Mucosa of stomach (tissue), 1 donor: ENCODE data around the gene SF3B3.

Source experiments
- H3K27me3 ChIP-seq: one replicate; pipeline ENCODE4 v1.7.0; 2013; ENCODE audit warnings: mild to moderate bottlenecking, low read length; ENCODE audit not compliant: control insufficient read depth, insufficient read depth
- H3K36me3 ChIP-seq: one replicate; pipeline ENCODE4 v1.7.0; 2013; ENCODE audit warnings: low read length; ENCODE audit not compliant: control insufficient read depth, insufficient read depth
- H3K4me1 ChIP-seq: one replicate; pipeline ENCODE4 v1.7.0; 2013; ENCODE audit warnings: mild to moderate bottlenecking, low read length; ENCODE audit not compliant: control insufficient read depth, insufficient read depth
- H3K4me3 ChIP-seq: one replicate; pipeline ENCODE4 v1.7.0; 2013; ENCODE audit warnings: low read length
- H3K9ac ChIP-seq: one replicate; pipeline ENCODE4 v1.7.0; 2013; ENCODE audit warnings: mild to moderate bottlenecking, low read length, moderate library complexity
- H3K9me3 ChIP-seq: one replicate; pipeline ENCODE4 v1.7.0; 2013; ENCODE audit warnings: mild to moderate bottlenecking, low read length, moderate library complexity; ENCODE audit not compliant: control insufficient read depth
- donor health status: Pancreatic carcinoma.

Gene SF3B3

DNA sequence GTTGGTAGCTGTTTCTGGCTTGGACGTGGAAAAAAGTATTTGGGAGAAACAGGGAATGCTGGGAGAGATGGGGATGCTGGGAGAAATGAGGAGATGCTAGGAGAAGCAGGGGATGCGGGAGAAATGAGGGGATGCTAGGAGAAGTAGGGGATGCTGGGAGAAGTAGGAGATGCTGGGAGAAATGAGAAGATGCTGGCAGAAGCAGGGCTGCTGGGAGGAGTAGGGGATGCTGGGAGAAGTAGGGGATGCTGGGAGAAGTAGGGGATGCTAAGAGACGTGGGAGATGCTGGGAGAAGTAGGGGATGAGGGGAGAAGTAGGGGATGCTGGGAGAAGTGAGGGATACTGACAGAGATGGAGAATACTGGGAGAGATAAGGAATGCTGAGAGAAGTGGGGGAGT lies 77.1 kb downstream of the SF3B3 start:
- Histone ChIP-seq H3K4me3 (no peak overlapping the region), H3K9me3 (no peaks in the 10 kb centered on the region), H3K27me3 (no peaks in the 10 kb centered on the region), H3K9ac (no peak overlapping the region), H3K4me1 (no peaks in the 10 kb centered on the region), H3K36me3 (no peaks in the 10 kb centered on the region)

DNA sequence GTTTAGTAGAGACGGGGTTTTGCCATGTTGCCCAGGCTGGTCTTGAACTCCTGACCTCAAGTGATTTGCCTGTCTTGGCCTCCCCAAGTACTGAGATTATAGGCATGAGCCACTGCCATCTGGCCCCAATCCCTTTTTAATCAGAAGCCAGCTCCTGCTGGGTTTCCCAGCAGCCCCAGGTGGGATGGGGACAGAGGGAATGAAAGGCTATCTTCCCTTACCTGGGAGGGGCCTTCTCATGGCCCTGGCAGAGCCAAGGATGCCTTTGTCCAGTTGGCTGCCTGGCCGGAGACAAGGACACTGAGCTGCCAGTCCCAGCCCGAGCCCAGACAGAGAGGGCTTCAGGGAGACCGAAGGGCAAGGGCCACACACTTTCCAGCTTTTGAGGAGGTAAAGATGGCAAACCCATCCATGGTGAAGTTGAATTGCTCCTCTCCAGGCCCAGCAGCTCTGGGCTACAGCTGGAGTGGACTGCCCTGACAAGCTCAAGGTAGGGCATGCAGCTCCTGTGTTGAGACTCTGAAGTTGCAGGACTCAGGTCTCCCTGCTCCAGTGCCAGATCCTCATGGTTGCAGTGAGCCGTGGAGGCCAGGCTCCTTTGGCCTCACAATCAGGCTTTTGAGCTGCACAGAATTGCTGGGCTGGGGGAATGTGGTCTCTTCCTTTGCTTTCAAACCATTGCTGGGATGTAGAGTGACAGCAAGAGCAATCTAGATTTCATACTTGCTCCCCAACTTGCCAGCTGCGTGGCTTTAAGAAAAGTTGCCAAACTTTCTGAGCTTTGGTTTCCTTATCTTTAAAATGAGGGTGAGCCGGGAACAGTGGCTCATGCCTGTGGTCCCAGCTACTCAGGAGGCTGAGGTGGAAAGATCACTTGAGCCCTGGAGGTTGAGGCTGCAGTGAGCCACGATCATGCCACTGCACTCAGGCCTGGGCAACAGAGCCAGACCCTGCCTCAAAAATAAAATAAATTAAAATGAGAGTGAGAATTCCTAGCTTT lies 78.3 kb downstream of the SF3B3 start:
- H3K27me3 ChIP-seq, result no peaks in the 10 kb centered on the region
- H3K4me1 ChIP-seq, result no peaks in the 10 kb centered on the region
- H3K4me3 ChIP-seq, result no peak overlapping the region
- no peaks in the 10 kb centered on the region for H3K36me3 ChIP-seq
- H3K9me3 ChIP-seq, result no peaks in the 10 kb centered on the region
- no peak overlapping the region for H3K9ac ChIP-seq

DNA sequence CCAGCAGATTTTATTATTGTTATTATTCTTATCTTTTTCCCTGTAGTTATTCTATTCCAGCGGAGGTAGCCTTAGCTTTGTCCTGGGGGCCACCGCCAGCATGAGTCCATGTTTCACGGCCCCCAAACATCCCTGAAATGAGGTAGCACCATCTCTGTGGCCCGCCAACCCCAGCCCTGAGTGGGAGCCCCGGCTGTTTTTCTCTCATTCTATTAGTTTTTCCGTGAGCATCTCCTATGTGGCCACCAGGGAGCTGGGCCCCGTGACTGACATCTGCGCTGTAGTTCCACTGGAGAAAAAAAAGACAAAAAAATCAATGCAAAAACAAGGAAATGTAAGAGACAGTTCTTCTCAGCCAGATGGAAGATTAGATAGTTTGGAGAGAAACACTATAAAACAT lies 79.2 kb downstream of the SF3B3 start:
- H3K9ac ChIP-seq, result no peak overlapping the region
- no peaks in the 10 kb centered on the region for H3K27me3 ChIP-seq
- no peaks in the 10 kb centered on the region for H3K4me1 ChIP-seq
- H3K4me3 ChIP-seq, result no peak overlapping the region
- H3K9me3 ChIP-seq, result no peaks in the 10 kb centered on the region
- H3K36me3 ChIP-seq, result no peaks in the 10 kb centered on the region

DNA sequence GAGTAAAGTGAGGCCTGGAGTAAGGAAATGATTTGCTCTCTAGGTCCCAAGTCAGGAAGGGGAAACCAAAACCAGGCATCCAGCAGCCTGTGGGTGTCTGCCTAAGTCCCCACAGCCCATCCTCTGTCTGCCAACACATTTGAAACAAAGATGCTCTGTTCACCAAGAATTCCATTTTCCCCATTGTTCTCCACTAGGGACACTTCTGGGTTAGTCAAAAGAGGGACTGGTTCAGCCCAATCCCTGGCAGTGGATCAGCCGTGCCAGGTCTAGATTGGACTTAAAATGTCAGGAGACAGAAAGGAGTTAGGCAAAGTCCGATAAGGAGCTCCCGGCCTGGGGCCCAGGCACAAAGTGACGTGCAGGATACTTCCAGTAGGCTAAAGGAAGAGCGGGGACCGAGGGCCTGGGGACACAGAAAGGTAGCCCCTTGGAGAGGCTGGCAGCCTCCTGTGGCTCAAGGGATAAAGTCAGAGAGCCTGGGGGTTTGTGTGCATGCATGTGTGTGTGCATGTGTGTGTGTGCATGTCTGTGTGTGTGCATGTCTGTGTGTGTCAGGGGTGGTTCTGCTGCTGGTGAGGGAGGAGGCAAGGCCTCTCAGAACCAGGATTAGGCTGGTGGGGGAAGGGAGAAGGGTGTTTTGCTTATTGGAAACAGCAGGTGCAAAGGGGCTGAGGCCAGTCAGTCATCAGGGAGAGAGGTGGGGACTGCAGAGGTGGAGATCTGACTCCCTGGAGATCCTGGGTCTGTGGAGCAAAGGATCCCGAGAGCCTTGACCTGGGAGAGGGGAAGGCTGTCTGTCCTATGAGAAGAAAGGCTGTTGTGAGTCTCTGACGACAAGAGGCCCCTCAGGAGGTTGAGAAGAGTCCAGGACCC lies 81.0 kb downstream of the SF3B3 start:
- no peak overlapping the region for H3K4me3 ChIP-seq
- no peak overlapping the region for H3K9ac ChIP-seq
- H3K36me3 ChIP-seq, result no peaks in the 10 kb centered on the region
- no peaks in the 10 kb centered on the region for H3K9me3 ChIP-seq
- no peaks in the 10 kb centered on the region for H3K27me3 ChIP-seq
- H3K4me1 ChIP-seq, result no peaks in the 10 kb centered on the region

DNA sequence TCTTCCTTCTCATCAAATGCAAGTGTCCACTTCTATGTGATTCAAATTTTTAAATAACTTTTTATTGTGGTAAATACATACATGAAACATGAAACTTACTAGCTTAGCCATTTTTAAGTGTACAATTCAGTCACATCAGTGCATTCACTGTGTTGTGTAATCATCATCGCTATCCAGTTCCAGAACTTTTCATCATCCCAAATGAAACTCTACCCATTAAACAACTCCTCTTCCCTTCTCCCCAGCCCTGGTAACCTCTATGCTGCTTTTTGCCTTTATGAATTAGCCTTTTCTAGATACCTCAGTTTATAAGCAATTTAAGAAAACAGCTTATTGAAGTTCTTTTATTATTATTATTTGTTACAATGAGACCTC lies 81.7 kb downstream of the SF3B3 start:
- no peak overlapping the region for H3K9ac ChIP-seq
- H3K27me3 ChIP-seq, result no peaks in the 10 kb centered on the region
- no peaks in the 10 kb centered on the region for H3K9me3 ChIP-seq

DNA sequence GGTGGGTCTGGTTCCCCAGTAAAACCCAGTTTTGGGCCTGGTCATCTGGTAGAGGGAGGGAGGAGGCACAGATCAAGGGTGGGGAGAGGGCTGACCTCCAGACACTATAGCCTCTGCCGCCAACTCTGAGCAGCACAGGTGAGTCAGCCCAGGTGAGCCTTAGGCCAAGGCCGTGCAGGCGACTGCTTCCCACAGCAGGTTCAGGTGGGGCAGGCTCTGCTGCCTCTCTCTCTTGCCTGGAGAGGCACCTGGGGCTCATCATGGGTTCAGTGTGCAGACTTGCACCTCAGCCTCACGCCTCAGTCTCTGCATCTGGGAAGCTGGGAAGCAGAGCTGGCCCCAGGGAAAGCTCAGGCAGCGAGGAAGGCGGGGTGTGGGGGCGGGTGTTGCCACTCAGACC lies 84.9 kb downstream of the SF3B3 start:
- Histone ChIP-seq H3K9me3 (no peaks in the 10 kb centered on the region), H3K36me3 (no peaks in the 10 kb centered on the region), H3K4me3 (no peak overlapping the region), H3K27me3 (no peaks in the 10 kb centered on the region), H3K4me1 (no peaks in the 10 kb centered on the region), H3K9ac (no peak overlapping the region)

More for the DNA sequence above, 81.7 kb downstream of the SF3B3 start:
- no peak overlapping the region for H3K4me3 ChIP-seq
- H3K4me1 ChIP-seq, result no peaks in the 10 kb centered on the region
- H3K36me3 ChIP-seq, result no peaks in the 10 kb centered on the region

DNA sequence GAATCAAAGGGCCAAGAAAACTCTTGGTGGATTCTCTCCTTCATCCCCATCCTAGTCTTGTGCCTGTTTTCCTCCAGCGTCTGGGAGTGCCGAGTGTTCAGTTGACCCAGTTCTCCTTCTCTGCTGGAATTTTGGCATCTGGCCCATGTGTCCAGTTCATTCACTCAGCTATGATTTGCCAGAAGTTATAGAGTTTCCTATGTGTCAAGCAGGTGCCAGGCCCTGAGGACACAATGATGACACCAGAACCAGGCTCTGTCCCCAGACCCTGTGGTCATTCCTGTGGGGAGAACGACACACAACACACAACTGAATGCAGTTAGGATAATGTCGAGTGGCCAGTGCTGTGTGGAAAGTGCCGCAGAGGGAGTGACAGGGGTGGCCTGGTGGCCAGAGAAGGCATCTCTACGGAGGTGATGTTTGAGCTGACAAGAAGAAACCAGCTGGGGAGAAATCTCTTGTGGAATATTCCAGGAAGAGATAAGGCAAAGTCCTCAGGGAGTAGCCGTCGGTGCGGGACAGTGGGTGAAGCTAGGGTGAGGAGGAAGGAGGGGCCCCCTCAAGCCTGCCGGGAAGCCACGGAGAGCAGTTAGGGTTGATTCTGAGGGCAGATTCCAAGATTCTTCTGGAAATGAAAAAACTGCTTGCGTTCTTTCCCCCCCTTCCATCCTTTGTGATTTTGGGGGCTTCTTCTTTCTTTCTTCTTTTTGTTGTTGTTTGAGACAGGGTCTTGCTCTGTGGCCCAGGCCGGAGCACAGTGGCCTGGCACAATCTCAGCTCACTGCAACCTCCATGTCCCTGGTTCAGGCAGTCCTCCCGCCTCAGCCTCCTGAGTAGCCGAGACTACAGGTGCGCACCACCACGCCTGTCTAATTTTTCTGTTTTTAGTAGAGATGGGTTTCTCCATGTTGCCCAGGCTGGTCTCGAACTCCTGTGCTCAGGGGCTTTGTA lies 86.9 kb downstream of the SF3B3 start:
- H3K36me3 ChIP-seq, result no peaks in the 10 kb centered on the region
- H3K9me3 ChIP-seq, result no peaks in the 10 kb centered on the region
- H3K9ac ChIP-seq, result no peak overlapping the region
- no peaks in the 10 kb centered on the region for H3K27me3 ChIP-seq
- H3K4me3 ChIP-seq, result no peak overlapping the region
- H3K4me1 ChIP-seq, result peaks cover 10% of the 10 kb centered on the region

DNA sequence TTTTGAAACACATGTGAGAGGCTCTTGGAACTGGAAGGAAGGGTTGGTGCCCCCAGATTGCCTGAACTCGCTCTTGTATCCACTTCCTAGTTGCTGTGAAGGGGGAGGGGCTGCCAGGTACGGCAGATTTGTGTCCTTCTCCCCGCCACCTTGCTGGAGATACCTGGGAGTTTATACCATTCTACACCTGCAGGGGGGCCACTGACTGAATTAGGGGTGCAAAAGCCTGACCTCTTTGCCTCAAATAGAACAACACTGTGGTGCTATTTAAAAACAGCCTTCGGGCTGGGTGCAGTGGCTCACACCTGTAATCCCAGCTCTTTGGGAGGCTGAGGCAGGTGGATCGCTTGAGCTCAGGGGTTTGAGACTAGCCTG lies 87.6 kb downstream of the SF3B3 start:
- Histone ChIP-seq H3K9ac (no peak overlapping the region), H3K4me3 (no peak overlapping the region), H3K9me3 (no peaks in the 10 kb centered on the region), H3K27me3 (no peaks in the 10 kb centered on the region), H3K4me1 (peaks cover 10% of the 10 kb centered on the region), H3K36me3 (no peaks in the 10 kb centered on the region)

DNA sequence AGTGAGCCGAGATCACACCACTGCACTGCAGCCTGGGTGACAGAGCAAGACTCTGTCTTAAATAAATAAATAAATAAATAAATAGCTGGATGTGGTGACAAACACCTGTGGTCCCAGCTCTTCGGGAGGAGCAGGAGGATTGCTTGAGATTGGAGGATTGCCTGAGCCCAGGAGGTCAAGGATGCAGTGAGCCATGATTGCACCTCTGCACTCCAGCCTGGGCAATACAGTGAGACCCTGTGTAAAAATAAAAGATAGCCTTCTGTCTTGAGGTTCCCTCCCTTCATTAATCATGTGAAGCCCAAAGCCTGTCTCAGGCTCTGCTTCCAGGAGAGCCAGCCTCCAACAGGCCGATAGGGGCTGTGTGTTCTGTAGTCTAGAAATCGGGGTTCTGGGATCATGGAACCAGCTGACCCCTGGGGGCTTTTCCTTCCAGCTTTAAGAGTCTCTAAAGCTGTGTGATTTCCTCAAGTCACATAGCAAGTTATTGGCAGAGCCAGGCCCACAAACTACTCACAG lies 88.2 kb downstream of the SF3B3 start:
- H3K4me1 ChIP-seq, result peaks cover 10% of the 10 kb centered on the region
- H3K9ac ChIP-seq, result no peak overlapping the region
- H3K9me3 ChIP-seq, result no peaks in the 10 kb centered on the region
- no peaks in the 10 kb centered on the region for H3K27me3 ChIP-seq
- H3K36me3 ChIP-seq, result no peaks in the 10 kb centered on the region
- H3K4me3 ChIP-seq, result no peak overlapping the region

DNA sequence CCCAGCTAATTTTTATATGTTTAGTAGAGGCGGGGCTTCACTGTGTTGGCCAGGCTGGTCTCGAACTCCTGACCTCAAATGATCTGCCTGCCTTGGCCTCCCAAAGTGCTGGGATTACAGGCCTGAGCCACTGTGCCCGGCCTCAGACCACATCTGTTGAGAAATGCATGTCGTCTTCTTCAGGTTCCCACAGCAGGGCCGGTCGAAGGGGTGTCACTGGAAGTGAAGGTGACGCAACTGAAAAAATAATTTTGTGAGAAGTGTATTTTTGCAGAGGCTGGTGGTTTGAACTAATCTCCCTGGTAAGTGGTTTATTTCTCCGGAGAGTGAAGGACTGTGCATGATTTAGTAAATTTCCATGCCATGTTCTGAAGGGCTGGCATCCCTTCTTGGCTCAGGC lies 89.3 kb downstream of the SF3B3 start:
- H3K4me1 ChIP-seq, result peaks cover 10% of the 10 kb centered on the region
- no peak overlapping the region for H3K4me3 ChIP-seq
- no peaks in the 10 kb centered on the region for H3K36me3 ChIP-seq
- H3K9ac ChIP-seq, result no peak overlapping the region
- H3K9me3 ChIP-seq, result no peaks in the 10 kb centered on the region
- no peaks in the 10 kb centered on the region for H3K27me3 ChIP-seq

DNA sequence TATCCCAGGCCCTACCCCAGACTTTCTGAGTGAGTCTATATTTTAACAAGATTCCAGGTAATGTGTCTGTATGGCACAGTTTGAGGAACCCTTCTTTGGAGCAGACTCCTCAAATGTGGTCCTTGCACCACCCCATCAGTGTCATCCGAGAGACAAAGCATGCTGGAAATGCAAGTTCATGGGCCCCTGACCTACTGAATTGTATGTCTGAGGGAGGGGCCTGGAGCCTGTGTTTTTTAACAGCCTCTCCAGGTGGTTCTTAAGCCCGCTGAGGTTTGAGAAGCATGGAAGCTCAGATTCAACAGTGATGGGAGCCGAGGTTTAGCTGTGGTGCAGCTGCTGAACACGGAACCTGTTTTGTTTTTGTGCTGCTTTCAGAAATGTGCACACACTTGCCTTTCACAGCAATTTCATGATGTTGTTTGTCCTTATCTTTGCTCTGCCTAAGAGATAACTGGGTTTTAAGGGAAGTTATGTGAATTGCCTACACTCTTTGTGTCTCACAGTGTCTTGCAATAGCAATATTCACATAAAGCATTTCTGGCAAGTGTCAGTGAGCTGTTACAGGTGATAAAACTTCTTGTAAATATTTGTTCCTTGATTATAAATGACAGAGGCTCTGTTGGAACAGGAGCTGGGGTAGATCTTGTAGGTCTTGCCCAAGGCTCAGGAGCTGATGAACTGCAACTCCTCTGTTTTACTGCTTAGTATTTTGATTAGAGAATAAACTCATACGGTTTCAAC lies 90.8 kb downstream of the SF3B3 start:
- peaks cover 10% of the 10 kb centered on the region for H3K4me1 ChIP-seq
- H3K36me3 ChIP-seq, result no peaks in the 10 kb centered on the region
- no peak overlapping the region for H3K9ac ChIP-seq
- H3K9me3 ChIP-seq, result no peaks in the 10 kb centered on the region
- H3K4me3 ChIP-seq, result no peak overlapping the region
- H3K27me3 ChIP-seq, result no peaks in the 10 kb centered on the region
